ENCODE measurements around the gene AP2B1.

AP2B1 gene

GRCh38 chr17:35641032-35641431 is 53.9 kb downstream of the AP2B1 start:
- DNase-seq = no peak

- no peak for DNase-seq
Measured at GRCh38 chr17:35645923-35646322, 58.8 kb downstream of the AP2B1 start.

DNA sequence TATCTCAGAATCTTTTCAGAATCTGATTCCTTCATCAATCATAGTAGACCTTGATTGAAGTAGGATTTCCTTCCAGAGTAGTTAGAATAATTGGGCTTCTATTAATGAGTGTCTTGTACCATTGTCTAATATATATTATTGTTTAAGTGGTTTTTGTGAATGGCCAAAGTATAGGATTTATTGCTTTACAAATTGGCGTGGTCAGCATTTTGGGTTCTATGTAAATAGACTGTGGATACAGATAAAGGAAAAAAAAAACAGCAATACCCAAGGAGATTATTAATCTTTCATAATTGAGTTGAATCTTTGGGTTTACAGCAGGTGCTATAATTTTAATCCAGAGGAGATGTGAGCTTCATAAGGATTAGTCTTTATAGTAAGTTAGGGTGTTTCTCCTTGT is 64.3 kb downstream of the AP2B1 start:
- no peak for DNase-seq

DNA sequence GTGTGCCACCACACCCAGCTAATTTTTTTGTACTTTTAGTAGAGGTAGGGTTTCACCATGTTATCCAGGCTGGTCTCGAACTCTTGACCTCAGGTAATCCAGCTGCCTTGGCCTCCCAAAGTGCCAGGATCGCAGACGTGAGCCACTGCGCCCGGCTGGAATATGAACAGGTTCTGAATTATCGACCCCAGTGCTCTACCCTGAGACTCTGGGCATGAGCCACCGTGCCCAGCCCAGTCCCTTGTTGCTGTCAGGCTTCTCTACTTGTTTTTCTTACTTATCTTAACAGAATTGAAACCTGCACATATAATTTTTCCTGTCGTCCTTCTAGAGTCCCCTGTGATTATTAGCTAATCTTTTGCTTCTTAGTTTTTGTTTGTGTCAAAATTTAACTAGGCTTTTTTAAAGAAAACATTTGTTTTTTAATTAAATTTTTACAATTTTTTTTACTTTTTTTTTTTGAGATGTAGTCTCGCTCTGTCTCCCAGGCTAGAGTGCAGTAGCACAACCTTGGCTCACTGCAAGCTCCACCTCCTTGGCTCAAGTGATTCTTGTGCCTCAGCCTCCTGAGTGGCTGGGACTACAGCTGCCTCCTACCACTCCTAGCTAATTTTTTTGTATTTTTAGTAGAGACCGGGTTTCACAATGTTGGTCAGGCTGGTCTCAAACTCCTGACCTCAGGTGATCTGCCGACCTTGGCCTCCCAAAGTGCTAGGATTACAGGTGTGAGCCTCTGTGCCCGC is 66.7 kb downstream of the AP2B1 start:
- DNase-seq = no peak

DNA sequence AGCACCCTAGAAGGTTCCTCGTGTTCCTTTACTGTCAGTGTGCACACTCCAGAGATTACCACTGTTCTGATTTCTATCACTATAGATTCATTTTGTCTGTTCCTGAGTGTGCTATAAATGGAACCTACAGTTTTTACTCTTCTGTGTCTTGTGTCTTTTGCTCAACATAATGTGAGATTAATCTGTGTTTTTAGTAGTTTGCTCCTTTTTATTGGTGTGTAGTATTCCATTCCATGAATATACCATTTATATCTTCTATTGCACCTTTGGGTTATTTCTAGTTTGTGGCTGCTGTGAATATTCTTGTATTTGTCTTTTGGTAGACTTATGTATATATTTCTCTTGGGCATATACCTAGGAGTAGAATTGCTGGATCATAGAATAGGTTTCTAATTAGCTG is 68.2 kb downstream of the AP2B1 start:
- DNase-seq = no peak

DNA sequence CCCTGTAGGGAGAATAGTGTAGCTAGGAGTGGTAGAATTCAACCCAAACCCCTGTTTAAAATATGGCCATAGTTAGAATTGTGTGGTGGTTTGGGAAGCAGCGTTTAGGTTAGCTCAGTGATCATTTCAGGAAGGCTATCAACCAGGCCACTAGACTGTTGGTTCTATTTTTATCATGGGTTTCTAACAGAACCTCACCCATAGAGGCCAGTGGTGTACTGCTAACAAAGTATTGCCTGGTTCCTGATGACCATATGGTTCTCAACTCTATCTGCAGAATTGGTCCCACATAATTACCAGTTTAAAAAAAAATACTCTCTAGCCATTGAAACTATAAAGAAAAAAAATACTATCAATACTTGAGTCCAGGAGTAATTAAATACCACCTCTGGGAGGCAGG is 73.8 kb downstream of the AP2B1 start:
- DNase-seq = no peak

DNA sequence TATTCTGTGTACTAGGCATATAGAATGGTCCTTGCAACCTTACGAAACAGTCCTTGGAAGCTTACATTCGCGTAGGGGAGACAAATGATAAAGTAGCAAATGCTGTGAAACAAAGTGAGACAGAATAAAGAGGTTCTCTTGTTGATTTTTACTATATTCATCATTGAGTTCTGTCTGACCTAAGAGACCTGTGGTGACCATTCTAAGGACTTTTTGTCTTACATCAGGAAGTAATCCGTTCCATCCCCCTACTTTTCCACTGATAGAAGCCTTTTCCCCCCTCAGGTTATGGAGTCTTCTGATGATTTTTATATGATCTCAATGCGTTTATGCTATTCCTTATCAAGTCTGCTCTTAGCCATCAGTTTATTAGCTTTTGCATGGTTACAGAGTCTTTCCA is 77.6 kb downstream of the AP2B1 start:
- DNase-seq = no peak

DNA sequence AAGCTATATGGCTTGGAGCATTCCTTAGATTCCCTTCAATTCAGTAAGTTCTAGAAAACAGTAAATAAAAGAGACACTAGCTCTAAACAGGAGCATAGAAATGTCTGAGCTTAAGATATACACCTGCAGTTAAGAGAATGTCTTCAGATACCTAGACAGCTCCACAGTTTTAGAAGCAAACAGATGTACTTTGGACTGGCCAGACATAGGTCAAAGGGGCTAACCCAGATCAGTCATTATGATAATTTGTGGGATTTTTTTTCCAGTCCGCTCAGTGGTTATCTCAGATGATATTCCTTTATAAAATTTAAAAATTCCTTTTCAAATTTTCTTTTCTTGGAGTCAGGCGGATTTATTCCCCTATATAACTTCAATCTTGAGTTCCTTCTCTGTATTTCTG is 78.5 kb downstream of the AP2B1 start:
- no peak for DNase-seq

DNA sequence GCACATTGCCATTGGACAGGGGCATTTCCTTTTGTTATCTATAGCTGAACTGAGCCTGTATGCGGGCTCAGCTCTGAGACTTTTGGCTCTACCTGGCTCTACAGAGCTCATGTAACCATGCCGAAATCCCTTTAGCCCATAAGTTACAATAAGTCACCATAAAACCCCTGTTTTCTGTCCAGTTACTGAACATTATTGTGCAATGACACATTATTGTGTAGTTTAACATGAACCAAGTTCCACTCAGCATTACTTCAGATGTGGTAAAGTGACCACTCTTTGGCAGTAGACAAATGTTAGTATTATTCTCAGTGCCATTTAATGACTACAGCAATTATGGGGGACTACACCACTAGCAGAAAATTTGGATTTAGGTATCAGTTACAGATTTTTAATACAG is 78.9 kb downstream of the AP2B1 start:
- no peak for DNase-seq

DNA sequence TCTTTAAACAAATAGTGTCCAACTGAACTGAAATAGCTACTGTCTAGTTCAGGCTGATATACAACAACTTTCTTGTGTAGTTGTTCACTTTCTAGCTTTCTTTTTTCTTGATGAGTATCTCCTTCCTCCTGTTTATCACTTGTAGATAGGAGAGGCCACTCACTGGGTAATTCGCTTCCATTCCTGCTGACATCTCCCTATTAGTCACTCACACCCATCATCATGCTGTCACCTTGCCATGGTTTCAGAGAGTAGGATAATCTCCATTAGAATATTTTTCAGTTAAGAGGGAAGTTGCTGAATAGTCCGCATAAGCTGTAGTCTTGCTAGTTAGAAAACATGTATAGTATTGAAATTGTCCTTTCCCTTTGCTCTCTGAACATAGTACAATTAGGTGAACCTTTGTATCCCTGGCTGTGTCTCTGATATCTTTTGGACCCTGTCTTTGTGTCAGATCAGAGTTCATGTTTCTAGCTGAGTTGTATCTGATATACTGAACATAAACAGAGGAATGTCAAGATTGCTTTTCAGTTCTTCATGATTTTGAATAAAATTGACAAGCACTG is 79.9 kb downstream of the AP2B1 start:
- DNase-seq = no peak

DNA sequence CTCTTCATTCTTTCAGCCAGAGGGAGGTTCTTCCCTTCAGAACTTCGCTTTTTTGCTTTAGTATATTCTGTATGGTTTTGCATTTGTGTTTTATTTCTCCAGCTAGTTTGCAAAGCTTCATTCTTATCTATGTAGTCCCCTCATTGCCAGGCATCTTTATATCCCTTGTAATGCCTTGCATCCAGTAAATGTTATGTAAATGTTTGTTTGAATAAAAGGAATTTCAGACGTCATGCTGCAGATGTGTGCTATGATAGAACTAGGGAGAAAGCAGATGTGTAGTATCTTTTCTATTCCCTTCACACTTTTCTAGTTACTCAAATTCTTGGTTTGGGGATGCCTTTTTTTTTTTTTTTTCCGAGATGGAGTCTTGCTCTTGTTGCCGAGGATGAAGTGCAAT is 81.7 kb downstream of the AP2B1 start:
- no peak for DNase-seq

DNA sequence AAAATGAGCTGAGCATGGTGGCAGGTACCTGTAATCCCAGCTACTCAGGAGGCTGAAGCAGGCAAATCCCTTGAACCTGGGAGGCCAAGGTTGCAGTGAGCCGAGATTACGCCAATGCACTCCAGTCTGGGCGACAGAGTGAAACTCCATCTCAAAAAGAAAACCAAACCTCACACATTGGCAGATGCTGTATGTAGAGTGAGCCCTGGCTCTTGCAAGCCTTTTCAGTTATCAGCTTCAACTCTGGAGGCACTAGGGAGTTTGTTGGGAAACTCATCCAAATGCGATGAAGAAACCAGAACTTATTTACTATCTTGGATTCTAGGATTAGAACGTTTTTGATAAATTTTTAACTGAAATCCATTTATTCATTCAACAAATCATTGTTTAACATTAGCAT is 87.4 kb downstream of the AP2B1 start:
- DNase-seq = no peak

- DNase-seq = no peak
Measured at GRCh38 chr17:35676441-35676840, 89.3 kb downstream of the AP2B1 start.

DNA sequence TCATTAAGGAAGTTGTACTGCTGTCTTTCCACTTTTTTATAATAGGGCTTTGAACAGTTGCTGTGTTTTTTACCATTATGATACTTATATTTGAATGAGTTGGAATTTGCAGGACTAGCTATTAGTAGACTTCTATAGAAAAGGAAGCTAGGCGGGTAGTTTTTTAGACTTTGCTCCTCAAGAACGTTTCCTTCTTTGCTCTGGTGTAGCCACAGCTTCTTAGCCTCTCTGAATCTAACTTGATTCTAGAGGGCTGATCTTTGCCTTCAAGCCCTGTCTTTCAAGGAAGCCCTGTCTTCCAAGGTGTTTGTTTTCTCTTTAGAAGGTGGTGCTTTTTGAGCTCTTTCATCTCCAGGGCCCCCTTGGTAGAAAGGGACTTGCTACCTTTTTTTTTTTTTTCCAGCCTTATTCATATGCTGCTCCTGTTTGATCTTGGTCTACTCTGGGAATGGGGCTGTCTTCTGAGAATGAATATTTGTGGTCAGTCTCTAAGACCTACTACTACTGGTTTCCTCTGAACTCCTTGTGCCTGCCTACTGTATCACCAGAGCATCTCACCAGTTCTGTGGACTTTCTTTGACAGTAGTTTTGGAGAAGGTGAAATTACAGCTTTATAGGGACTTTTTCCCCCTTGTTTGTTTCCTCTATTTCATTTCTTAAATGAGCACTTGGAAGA is 92.0 kb downstream of the AP2B1 start:
- no peak for DNase-seq

- DNase-seq = no peak
Measured at GRCh38 chr17:35683591-35683990, 96.5 kb downstream of the AP2B1 start.

DNA sequence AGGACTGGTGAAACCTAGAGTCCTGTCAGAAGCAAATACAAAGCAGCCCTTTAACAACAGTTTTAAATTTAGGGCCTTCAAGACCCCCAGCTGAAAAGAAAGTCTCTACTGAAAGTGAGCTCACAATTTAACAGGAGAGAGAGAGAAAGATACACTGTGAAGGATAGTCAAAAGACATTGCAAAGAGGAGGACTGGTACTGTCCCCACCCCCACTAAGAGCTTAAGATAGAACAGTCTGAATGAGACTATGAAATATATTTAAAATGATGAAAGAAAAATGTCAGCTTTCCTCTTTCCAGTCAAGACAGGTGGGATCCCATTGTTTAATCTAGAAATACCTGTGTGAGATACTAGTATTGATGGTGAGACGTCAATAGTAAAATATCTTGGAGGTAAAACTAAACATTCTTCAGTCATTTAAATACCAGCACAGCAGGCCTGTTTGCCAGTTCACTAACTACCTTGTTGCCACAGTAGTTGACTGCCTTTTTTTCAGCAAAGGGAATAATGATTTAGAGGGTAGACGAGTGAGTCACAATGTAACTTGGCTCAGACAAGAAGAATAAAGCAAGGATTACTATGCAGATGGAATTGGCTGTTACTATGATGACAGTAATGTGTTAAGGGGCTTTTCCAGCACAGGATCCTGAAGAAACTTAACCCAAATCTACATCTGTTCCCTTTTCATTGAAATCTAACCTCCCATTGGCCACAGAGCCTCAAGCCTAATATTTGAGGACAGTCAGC is 97.1 kb downstream of the AP2B1 start:
- no peak for DNase-seq

DNA sequence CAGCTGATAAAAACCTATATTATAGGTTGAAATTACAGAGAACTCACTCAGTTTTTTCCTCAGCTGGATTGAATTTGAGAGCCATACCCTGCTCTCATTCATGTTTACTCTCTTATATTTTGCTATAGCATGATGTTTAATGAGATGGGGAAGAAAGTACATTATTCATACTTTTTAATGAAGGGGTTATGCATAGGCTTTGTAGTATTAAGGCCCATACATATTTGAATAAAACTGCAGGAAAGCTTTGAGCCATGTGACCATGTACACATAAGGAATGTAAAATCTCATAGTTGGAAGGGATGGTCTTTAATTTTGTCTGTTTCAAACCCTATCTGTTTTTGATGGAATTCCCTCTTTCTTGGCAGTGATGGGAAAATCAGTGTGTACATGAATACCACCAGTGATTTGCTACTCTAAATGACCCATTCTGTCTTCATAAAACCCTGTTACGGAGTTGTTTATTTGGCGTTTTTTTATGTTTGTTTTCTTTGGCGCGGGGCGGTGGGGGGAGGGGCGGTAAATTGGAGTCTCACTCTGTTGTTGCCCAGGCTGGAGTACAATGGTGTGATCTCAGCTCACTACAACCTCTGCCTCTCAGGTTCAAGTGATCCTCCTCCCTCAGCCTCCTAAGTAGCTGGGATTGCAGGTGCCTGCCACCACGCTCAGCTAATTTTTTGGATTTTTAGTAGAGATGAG is 105.5 kb downstream of the AP2B1 start:
- no peak for DNase-seq

GRCh38 chr17:35693662-35694061 is 106.5 kb downstream of the AP2B1 start:
- no peak for DNase-seq

GRCh38 chr17:35694906-35695305 is 107.8 kb downstream of the AP2B1 start:
- DNase-seq = no peak

GRCh38 chr17:35695613-35696012 is 108.5 kb downstream of the AP2B1 start:
- no peak for DNase-seq

DNA sequence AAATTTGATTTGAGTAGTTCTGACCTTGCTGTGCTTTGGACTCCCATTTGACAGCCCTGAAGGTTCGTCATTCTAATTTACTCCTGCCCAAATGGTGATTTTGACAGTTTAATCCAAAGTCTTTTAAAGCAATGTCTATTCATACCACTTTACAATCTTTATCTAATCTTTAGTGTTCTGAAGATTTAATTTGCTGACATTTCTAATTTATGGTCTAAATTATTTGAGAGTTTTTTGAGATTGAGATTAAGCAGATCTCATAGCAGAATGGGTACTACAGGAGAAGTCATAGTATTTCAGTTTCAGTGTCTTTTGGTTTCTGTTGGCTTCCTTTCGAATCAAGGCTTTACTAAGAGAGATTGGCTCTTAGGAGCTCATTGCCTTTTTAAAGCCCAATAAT is 111.7 kb downstream of the AP2B1 start:
- no peak for DNase-seq

GRCh38 chr17:35700150-35700549 is 113.0 kb downstream of the AP2B1 start:
- no peak for DNase-seq

- no peak for DNase-seq
Measured at GRCh38 chr17:35701491-35701890, 114.4 kb downstream of the AP2B1 start.

Measured in NCI-H1092 treated with DMSO at 0.1 percent for 48 hours (cell line).